OCI-LY3 (cell line): ENCODE data around the gene EPHA2.

Experiments
- EZH2phosphoT487 ChIP-seq: fragments of 200-600 bp; shearing (Covaris generic); IDR thresholded peaks from 2 replicates; pipeline ENCODE4 v1.6.1; 2018; ENCODE audit warnings: antibody characterized with exemption, mixed run types, low read depth
- TF ChIP-seq, protein P1 (sequence below): fragments of 200-600, 300-600 bp; sonication (generic); IDR thresholded peaks from 2 replicates; pipeline ENCODE4 v1.5.1; 2014; ENCODE audit warnings: antibody characterized with exemption, low read length, low read depth

DNA sequence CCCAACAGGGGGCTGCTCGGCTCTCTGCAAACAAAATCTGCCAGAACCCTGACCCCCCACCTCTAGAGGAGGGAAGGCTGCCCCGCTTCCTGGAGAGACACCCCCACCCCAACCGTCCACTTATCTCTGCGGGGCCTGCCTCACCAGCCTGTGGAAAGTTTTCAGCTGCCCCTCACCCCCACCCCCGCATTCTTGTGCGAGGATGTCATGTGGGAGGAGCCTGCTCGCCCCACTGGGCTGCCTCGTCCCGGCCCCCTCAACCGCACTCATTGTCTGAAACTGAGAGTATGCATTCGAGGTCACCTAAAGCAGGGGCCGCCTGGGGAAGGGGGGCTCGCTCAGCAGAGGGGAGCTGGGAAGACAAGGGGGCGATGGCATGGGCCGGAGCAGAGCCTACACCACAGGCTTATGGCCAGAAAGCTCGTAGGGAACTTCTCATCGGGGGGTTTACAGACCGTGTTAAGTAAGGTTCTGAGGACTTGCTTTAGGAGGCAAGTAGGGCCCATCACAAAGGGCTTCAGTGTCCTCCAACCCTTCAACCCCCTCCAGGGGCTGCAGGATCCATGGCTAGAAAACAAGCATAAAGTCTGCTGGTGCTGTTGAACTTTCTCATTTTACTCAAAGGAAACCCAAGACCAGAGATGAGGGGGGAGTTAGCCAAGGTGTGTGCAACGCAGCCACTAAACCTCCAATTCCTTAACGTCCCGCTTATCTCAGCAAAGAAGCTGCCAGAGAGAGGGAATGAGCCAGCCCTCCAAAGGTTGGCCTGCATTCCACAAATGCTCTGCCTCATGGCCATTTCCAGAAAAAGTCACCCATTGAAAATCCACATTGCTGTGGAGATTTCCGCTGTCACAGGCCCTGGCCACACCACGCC is 9.4 kb downstream of the EPHA2 start:
- TF ChIP-seq, protein P1, sequence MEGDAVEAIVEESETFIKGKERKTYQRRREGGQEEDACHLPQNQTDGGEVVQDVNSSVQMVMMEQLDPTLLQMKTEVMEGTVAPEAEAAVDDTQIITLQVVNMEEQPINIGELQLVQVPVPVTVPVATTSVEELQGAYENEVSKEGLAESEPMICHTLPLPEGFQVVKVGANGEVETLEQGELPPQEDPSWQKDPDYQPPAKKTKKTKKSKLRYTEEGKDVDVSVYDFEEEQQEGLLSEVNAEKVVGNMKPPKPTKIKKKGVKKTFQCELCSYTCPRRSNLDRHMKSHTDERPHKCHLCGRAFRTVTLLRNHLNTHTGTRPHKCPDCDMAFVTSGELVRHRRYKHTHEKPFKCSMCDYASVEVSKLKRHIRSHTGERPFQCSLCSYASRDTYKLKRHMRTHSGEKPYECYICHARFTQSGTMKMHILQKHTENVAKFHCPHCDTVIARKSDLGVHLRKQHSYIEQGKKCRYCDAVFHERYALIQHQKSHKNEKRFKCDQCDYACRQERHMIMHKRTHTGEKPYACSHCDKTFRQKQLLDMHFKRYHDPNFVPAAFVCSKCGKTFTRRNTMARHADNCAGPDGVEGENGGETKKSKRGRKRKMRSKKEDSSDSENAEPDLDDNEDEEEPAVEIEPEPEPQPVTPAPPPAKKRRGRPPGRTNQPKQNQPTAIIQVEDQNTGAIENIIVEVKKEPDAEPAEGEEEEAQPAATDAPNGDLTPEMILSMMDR = no peak
- no peak for TF ChIP-seq EZH2phosphoT487
